Frontal cortex (tissue), 4 donors: Measurements from ENCODE around the gene TCERG1. TPM values are rescaled to one million over a fixed set of nuclear protein-coding genes. Genes with fewer than 3 reads are reported as not detected.

ENCODE experiments used
- DNase-seq, 2 donors: peaks; one replicate each; pipeline ENCODE4 v3.0.0; 2012; ENCODE audit warnings: low spot score in 2 of 2
- FAIRE-seq: peaks from 2 replicates; lab custom pipeline; 2012; peaks lifted over from hg19 to GRCh38; lab: Jason Lieb, UNC
- total RNA-seq: library from RNA; depleted of rRNA; stranded (reverse); fragments of >200 nt; gene quantifications from one replicate; pipeline ENCODE4 v1.2.3, GENCODE V29; 2014
- donor health status: control.
- donor health status: control.
- donor health status: control.

The TCERG1 gene
- 48.1 TPM for total RNA-seq

GRCh38 chr5:146446861-146447733 is at the start of gene TCERG1:
Gene TCERG1 (plus strand): TSS chr5:146447333. CDS start chr5:146447350, 17 bp downstream.
- FAIRE-seq, result peak; percentile 96
- peak; percentile 78 to 82 for DNase-seq

- DNase-seq, result no peak
Measured at GRCh38 chr5:146398826-146399225, 48.3 kb upstream of the TCERG1 start.

GRCh38 chr5:146399481-146399880 is 47.7 kb upstream of the TCERG1 start:
- no peak for FAIRE-seq

More at GRCh38 chr5:146398826-146399225, 48.3 kb upstream of the TCERG1 start:
- no peak for FAIRE-seq

GRCh38 chr5:146400201-146400600 is 46.9 kb upstream of the TCERG1 start:
- DNase-seq, result no peak
- FAIRE-seq, result no peak

More at GRCh38 chr5:146399481-146399880, 47.7 kb upstream of the TCERG1 start:
- no peak for DNase-seq

GRCh38 chr5:146401021-146401420 is 46.1 kb upstream of the TCERG1 start:
- no peak for DNase-seq
- FAIRE-seq, result no peak

GRCh38 chr5:146402949-146403348 is 44.2 kb upstream of the TCERG1 start:
- no peak for FAIRE-seq
- DNase-seq, result no peak

- DNase-seq, result no peak
Measured at GRCh38 chr5:146409054-146409671, 38.0 kb upstream of the TCERG1 start.

GRCh38 chr5:146410272-146410671 is 36.9 kb upstream of the TCERG1 start:
- no peak for DNase-seq
- no peak for FAIRE-seq

More at GRCh38 chr5:146409054-146409671, 38.0 kb upstream of the TCERG1 start:
- FAIRE-seq, result no peak

- FAIRE-seq (no peak), DNase-seq (no peak)
Measured at GRCh38 chr5:146419696-146420095, 27.4 kb upstream of the TCERG1 start.

- DNase-seq (no peak), FAIRE-seq (no peak)
Measured at GRCh38 chr5:146425023-146425422, 22.1 kb upstream of the TCERG1 start.

- DNase-seq (no peak), FAIRE-seq (no peak)
Measured at GRCh38 chr5:146426305-146426704, 20.8 kb upstream of the TCERG1 start.

- FAIRE-seq (peak; percentile 75), DNase-seq (peak in 1 of 2 donors; percentile 45)
Measured at GRCh38 chr5:146426853-146427618, 20.1 kb upstream of the TCERG1 start.

- no peak for DNase-seq
- FAIRE-seq, result no peak
Measured at GRCh38 chr5:146427619-146427997, 19.5 kb upstream of the TCERG1 start.

- FAIRE-seq (no peak), DNase-seq (no peak)
Measured at GRCh38 chr5:146428658-146429057, 18.5 kb upstream of the TCERG1 start.

GRCh38 chr5:146440353-146440752 is 6.8 kb upstream of the TCERG1 start:
- no peak for FAIRE-seq
- no peak for DNase-seq

- no peak for FAIRE-seq
- DNase-seq, result no peak
Measured at GRCh38 chr5:146440870-146441495, 6.2 kb upstream of the TCERG1 start.

- no peak for FAIRE-seq
- no peak for DNase-seq
Measured at GRCh38 chr5:146441896-146442295, 5.2 kb upstream of the TCERG1 start.

- FAIRE-seq (no peak), DNase-seq (no peak)
Measured at GRCh38 chr5:146447734-146448380, 724 bp downstream of the TCERG1 start.

GRCh38 chr5:146448783-146449519 is 1.8 kb downstream of the TCERG1 start:
- DNase-seq, result no peak
- FAIRE-seq, result no peak
